Mucosa of rectum (tissue), 2 donors: Measurements from ENCODE around the gene RASA3.

Source experiments
- H3K27ac ChIP-seq, 2 donors: one replicate each; pipeline ENCODE4 v1.7.0; 2013; ENCODE audit warnings: inconsistent platforms in 2 of 2, low read depth in 2 of 2, low read length in 2 of 2
- H3K27me3 ChIP-seq, 2 donors: one replicate each; pipeline ENCODE4 v1.7.0; 2013; ENCODE audit warnings: low read length in 2 of 2; ENCODE audit not compliant: control insufficient read depth in 2 of 2, insufficient read depth in 2 of 2
- H3K36me3 ChIP-seq, 2 donors: one replicate each; pipeline ENCODE4 v1.7.0; 2013; ENCODE audit warnings: low read length in 2 of 2; ENCODE audit not compliant: control insufficient read depth in 2 of 2, insufficient read depth in 2 of 2
- H3K4me1 ChIP-seq, 2 donors: one replicate each; pipeline ENCODE4 v1.7.0; 2013; ENCODE audit warnings: low read length in 2 of 2, mild to moderate bottlenecking in 1 of 2; ENCODE audit not compliant: control insufficient read depth in 2 of 2, insufficient read depth in 2 of 2
- H3K4me3 ChIP-seq, 2 donors: one replicate each; pipeline ENCODE4 v1.7.0; 2013; ENCODE audit warnings: low read length in 2 of 2
- H3K9ac ChIP-seq, 2 donors: one replicate each; pipeline ENCODE4 v1.7.0; 2013; ENCODE audit warnings: low read length in 2 of 2, low read depth in 1 of 2, mild to moderate bottlenecking in 1 of 2
- H3K9me3 ChIP-seq, 2 donors: one replicate each; pipeline ENCODE4 v1.7.0; 2013; ENCODE audit warnings: low read length in 2 of 2; ENCODE audit not compliant: control insufficient read depth in 2 of 2
- donor health status: healthy.
- donor health status: Normal muscosa, but diverticular disease.

Gene RASA3

GRCh38 chr13:114074671-114075315 is 57.6 kb downstream of the RASA3 start:
- Histone ChIP-seq H3K9ac (no peak overlapping the region), H3K9me3 (no peaks in the 10 kb centered on the region), H3K27me3 (no peaks in the 10 kb centered on the region), H3K4me3 (no peak overlapping the region), H3K36me3 (peaks cover 0 to 5% of the 10 kb centered on the region in 2 donors), H3K4me1 (peaks cover 7 to 12% of the 10 kb centered on the region in 2 donors), H3K27ac (no peak overlapping the region)

- Histone ChIP-seq H3K27me3 (no peaks in the 10 kb centered on the region), H3K4me3 (no peak overlapping the region), H3K9ac (no peak overlapping the region), H3K4me1 (peaks cover 6 to 9% of the 10 kb centered on the region in 2 donors), H3K9me3 (no peaks in the 10 kb centered on the region), H3K36me3 (peaks cover 0 to 5% of the 10 kb centered on the region in 2 donors), H3K27ac (no peak overlapping the region)
Observed at GRCh38 chr13:114073881-114074612, 58.4 kb downstream of the RASA3 start.

DNA sequence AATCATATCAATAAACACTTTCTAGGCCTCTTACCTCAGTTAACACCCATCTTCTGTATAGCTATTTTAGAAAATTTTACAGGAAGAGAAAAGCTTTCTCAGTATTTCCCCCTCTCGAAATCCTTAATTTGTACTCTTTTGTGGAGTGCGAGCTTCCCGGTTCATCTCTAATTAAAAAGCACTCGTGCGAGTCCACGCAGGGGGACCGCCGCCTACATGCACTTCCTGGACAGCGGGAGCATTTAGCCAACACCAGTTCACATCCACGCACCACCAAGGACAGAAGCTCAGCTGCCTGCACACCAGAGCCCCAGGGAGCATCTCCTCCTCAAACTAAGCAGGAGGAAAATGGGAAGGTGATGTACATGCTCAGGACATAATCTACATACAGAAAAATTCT is 60.0 kb downstream of the RASA3 start:
- no peak overlapping the region for H3K4me3 ChIP-seq
- peaks cover 0 to 5% of the 10 kb centered on the region in 2 donors for H3K36me3 ChIP-seq
- H3K9me3 ChIP-seq: no peaks in the 10 kb centered on the region
- H3K9ac ChIP-seq: no peak overlapping the region
- H3K27ac ChIP-seq: no peak overlapping the region
- H3K27me3 ChIP-seq: no peaks in the 10 kb centered on the region
- peaks cover 10% of the 10 kb centered on the region in 2 donors for H3K4me1 ChIP-seq

DNA sequence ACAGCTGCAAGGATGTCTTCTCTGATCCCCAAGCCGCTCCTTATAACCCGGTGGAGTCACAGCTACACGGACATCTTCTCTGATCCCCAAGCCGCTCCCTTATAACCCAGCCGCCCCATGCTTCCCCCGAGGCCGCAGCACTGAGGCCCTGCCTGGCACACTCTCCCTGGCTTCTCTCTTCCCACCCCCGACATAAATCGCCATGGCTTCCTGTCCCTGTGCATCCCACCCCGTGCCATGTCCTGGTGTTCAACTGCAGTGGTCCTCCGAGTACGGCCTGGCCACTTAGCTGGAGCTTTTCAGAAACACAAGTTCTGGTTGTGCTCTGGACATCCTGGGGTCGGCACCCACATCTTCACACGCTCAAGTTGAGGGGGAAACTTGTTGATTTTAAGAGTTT is 60.4 kb downstream of the RASA3 start:
- Histone ChIP-seq H3K36me3 (peaks cover 0 to 5% of the 10 kb centered on the region in 2 donors), H3K9me3 (no peaks in the 10 kb centered on the region), H3K4me3 (no peak overlapping the region), H3K27me3 (no peaks in the 10 kb centered on the region), H3K27ac (no peak overlapping the region), H3K9ac (no peak overlapping the region), H3K4me1 (peaks cover 10% of the 10 kb centered on the region in 2 donors)

- Histone ChIP-seq H3K27ac (no peak overlapping the region), H3K4me1 (peaks cover 12 to 13% of the 10 kb centered on the region in 2 donors)
Observed at GRCh38 chr13:114071410-114071809, 61.0 kb downstream of the RASA3 start.

GRCh38 chr13:114070098-114070799 is 62.2 kb downstream of the RASA3 start:
- peaks cover 23 to 24% of the 10 kb centered on the region in 2 donors for H3K4me1 ChIP-seq

More at GRCh38 chr13:114071410-114071809, 61.0 kb downstream of the RASA3 start:
- no peaks in the 10 kb centered on the region for H3K27me3 ChIP-seq
- H3K9ac ChIP-seq: no peak overlapping the region
- peaks cover 0 to 5% of the 10 kb centered on the region in 2 donors for H3K36me3 ChIP-seq
- no peaks in the 10 kb centered on the region for H3K9me3 ChIP-seq
- no peak overlapping the region for H3K4me3 ChIP-seq

DNA sequence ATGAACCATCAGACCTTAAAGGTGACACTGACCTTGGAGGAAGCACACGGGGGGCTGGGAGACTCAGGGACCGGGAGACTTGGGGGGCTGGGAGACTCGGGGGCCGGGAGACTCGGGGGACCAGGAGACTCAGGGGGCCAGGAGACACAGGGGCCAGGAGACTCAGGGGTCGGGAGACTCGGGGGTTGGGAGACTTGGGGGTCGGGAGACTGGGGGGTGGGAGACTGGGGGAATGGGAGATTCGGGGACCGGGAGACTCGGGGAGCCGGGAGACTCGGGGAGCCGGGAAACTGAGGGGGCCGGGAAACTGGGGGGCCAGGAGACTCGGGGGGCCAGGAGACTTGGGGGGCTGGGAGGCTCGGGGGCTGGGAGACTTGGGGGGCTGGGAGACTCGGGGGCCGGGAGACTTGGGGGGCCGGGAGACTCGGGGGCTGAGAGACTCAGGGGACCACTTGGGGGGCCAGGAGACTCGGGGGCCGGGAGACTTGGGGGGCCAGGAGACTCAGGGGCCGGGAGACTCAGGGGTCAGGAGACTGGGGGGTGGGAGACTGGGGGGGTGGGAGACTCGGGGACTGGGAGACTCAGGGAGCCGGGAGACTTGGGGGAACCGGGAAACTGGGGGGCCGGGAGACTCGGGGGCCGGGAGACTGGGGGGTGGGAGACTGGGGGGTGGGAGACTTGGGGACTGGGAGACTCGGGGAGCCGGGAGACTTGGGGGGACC is 62.9 kb downstream of the RASA3 start:
- H3K36me3 ChIP-seq: peaks cover 0 to 5% of the 10 kb centered on the region in 2 donors
- H3K9ac ChIP-seq: no peak overlapping the region
- H3K27me3 ChIP-seq: no peaks in the 10 kb centered on the region
- no peak overlapping the region for H3K27ac ChIP-seq
- H3K4me3 ChIP-seq: no peak overlapping the region
- H3K9me3 ChIP-seq: no peaks in the 10 kb centered on the region
- H3K4me1 ChIP-seq: peaks cover 27 to 30% of the 10 kb centered on the region in 2 donors

More at GRCh38 chr13:114070098-114070799, 62.2 kb downstream of the RASA3 start:
- H3K36me3 ChIP-seq: peaks cover 0 to 5% of the 10 kb centered on the region in 2 donors
- no peaks in the 10 kb centered on the region for H3K27me3 ChIP-seq
- H3K9me3 ChIP-seq: no peaks in the 10 kb centered on the region
- H3K9ac ChIP-seq: no peak overlapping the region
- H3K27ac ChIP-seq: no peak overlapping the region
- H3K4me3 ChIP-seq: no peak overlapping the region

GRCh38 chr13:114068656-114069318 is 63.6 kb downstream of the RASA3 start:
- H3K9ac ChIP-seq: peak overlapping the region in 1 of 2 donors; percentile 14

DNA sequence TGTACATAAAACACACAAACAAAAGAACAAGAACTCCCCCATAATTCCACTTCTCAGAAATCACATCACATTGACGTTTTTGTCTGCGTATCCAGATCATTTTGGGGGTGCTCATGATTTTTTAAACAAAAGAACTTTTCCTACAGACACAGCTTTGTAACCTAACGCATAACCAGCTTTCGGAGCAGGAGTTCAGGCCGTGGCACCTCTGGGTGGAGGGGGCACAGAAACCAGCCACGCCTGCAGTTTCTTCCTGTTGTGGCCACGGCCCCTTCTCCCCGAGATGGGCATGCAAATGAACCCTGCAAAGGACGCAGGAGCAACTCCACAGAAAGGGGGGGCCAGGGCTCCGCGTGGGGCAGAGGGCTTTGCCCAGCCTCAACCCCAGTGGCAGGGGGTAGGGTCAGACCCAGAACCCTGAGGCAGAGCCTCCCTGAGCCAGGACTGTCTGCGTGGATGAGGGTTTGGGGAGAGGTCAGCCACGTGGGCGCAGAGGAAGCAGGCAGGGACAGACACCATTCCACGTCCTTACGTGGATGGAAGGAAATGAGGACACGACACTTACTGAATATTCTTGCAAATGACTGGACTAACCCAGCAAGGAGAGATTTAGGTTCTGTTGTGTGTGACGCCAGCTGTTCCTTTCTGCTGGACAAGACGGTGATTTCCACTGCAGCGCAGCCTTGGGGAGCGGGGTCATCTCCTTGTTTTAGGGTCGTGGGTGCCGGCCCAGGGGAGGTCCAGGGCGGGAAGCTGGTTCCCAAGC is 64.4 kb downstream of the RASA3 start:
- peak overlapping the region in 1 of 2 donors; percentile 20 for H3K4me3 ChIP-seq
- peak overlapping the region; percentile 14 to 24 for H3K9ac ChIP-seq
- H3K4me1 ChIP-seq: peaks cover 39 to 42% of the 10 kb centered on the region in 2 donors
- peaks cover 0 to 5% of the 10 kb centered on the region in 2 donors for H3K36me3 ChIP-seq
- no peaks in the 10 kb centered on the region for H3K27me3 ChIP-seq
- no peaks in the 10 kb centered on the region for H3K9me3 ChIP-seq
- H3K27ac ChIP-seq: peak overlapping the region; percentile 74 to 94

More at GRCh38 chr13:114068656-114069318, 63.6 kb downstream of the RASA3 start:
- H3K36me3 ChIP-seq: peaks cover 0 to 5% of the 10 kb centered on the region in 2 donors
- peaks cover 35 to 37% of the 10 kb centered on the region in 2 donors for H3K4me1 ChIP-seq
- H3K27me3 ChIP-seq: no peaks in the 10 kb centered on the region
- no peaks in the 10 kb centered on the region for H3K9me3 ChIP-seq
- H3K4me3 ChIP-seq: no peak overlapping the region
- H3K27ac ChIP-seq: peak overlapping the region; percentile 74 to 94
